GM23338 (cell line): ENCODE measurements around the gene S100P. TPM values are rescaled to one million over a fixed set of nuclear protein-coding genes. Genes with fewer than 3 reads are reported as not detected.

Experiments used
- ATAC-seq: fragments of 200-7000 bp; cut with Tn5 transposase; 3 replicates; pipeline ENCODE4 v1.9.1; 2020
- DNase-seq: peaks from one replicate; pipeline ENCODE4 v3.0.0-alpha.2; 2015; ENCODE audit warnings: low spot score
- H2AFZ ChIP-seq: fragments of 200-600 bp; sonication (generic); 2 replicates; pipeline ENCODE4 v1.8.0; 2016; ENCODE audit warnings: antibody characterized with exemption, mild to moderate bottlenecking, moderate library complexity
- H3F3A ChIP-seq: fragments of 200-600 bp; sonication (generic); replicated peaks from 2 replicates; pipeline ENCODE4 v1.8.0; 2017; ENCODE audit warnings: antibody characterized with exemption, mixed run types, low read depth
- H3K27ac ChIP-seq: fragments of 200-600 bp; sonication (generic); 2 replicates; pipeline ENCODE4 v1.6.1; 2016; ENCODE audit warnings: low read depth
- H3K27me3 ChIP-seq: fragments of 200-600 bp; sonication (generic); 2 replicates; pipeline ENCODE4 v1.8.0; 2016; ENCODE audit warnings: mild to moderate bottlenecking, mixed run types, moderate library complexity; ENCODE audit not compliant: insufficient read depth
- H3K36me3 ChIP-seq: fragments of 200-600 bp; sonication (generic); 2 replicates; pipeline ENCODE4 v1.8.0; 2016; ENCODE audit warnings: mild to moderate bottlenecking; ENCODE audit not compliant: insufficient read depth
- H3K4me1 ChIP-seq: fragments of 200-600 bp; sonication (generic); 2 replicates; pipeline ENCODE4 v1.8.0; 2016; ENCODE audit warnings: mild to moderate bottlenecking, moderate library complexity; ENCODE audit not compliant: insufficient read depth
- H3K4me2 ChIP-seq: fragments of 200-600 bp; sonication (generic); 2 replicates; pipeline ENCODE4 v1.7.1; 2017; ENCODE audit warnings: mixed run types
- H3K4me3 ChIP-seq: fragments of 200-600 bp; sonication (generic); 2 replicates; pipeline ENCODE4 v1.6.1; 2016; ENCODE audit warnings: mixed run types
- H3K79me2 ChIP-seq: fragments of 200-600 bp; sonication (generic); replicated peaks from 2 replicates; pipeline ENCODE4 v1.8.0; 2017; ENCODE audit warnings: mild to moderate bottlenecking; ENCODE audit not compliant: insufficient read depth
- H3K9me2 ChIP-seq: fragments of 200-600 bp; sonication (generic); 2 replicates; pipeline ENCODE4 v1.8.0; 2017; ENCODE audit not compliant: insufficient read depth
- H4K20me1 ChIP-seq: fragments of 200-600 bp; sonication (generic); replicated peaks from 2 replicates; pipeline ENCODE4 v1.8.0; 2017; ENCODE audit warnings: mild to moderate bottlenecking; ENCODE audit not compliant: insufficient read depth
- H3K27ac Mint-ChIP-seq: 2 replicates; pipeline ENCODE4 v1.8.0; 2020; ENCODE audit warnings: inconsistent platforms, mild to moderate bottlenecking, moderate library complexity, mixed read lengths
- H3K27me3 Mint-ChIP-seq: 3 replicates; pipeline ENCODE4 v1.8.0; 2022; ENCODE audit warnings: low read depth, mild to moderate bottlenecking, moderate library complexity, mixed read lengths, inconsistent platforms; ENCODE audit not compliant: insufficient read depth, poor library complexity
- H3K36me3 Mint-ChIP-seq: 3 replicates; pipeline ENCODE4 v1.8.0; 2021; ENCODE audit warnings: low read depth, mild to moderate bottlenecking, inconsistent platforms, moderate library complexity, mixed read lengths
- H3K4me1 Mint-ChIP-seq: 3 replicates; pipeline ENCODE4 v1.8.0; 2020; ENCODE audit warnings: mild to moderate bottlenecking, inconsistent platforms, mixed read lengths
- H3K4me3 Mint-ChIP-seq: 3 replicates; pipeline ENCODE4 v1.8.0; 2021; ENCODE audit warnings: moderate library complexity, mild to moderate bottlenecking, inconsistent platforms, mixed read lengths
- H3K9me3 Mint-ChIP-seq: 3 replicates; pipeline ENCODE4 v1.8.0; 2020; ENCODE audit warnings: moderate library complexity, mild to moderate bottlenecking, inconsistent platforms, mixed read lengths
- CREB1 ChIP-seq: fragments of 250-450 bp; sonication (Bioruptor Pico); IDR thresholded peaks from 2 replicates; pipeline ENCODE4 v1.5.0; 2020; ENCODE audit warnings: low read depth, mild to moderate bottlenecking, moderate library complexity
- EZH2 ChIP-seq: fragments of 200-600 bp; sonication (generic); IDR thresholded peaks from one replicate; pipeline ENCODE4 v1.8.0; 2017; ENCODE audit warnings: antibody characterized with exemption, mild to moderate bottlenecking, low read depth; ENCODE audit not compliant: unreplicated experiment
- EZH2phosphoT487 ChIP-seq: fragments of 200-600 bp; sonication (generic); IDR thresholded peaks from one replicate; pipeline ENCODE4 v1.8.1; 2018; ENCODE audit warnings: antibody characterized with exemption; ENCODE audit not compliant: unreplicated experiment
- JUNB ChIP-seq: IDR thresholded peaks from one replicate; pipeline ENCODE4 v1.6.1; 2016; ENCODE audit warnings: antibody characterized with exemption; ENCODE audit not compliant: unreplicated experiment
- NANOG ChIP-seq: IDR thresholded peaks from 2 replicates; pipeline ENCODE4 v1.6.1; 2016; ENCODE audit warnings: antibody characterized with exemption, borderline replicate concordance
- POLR2AphosphoS5 ChIP-seq: IDR thresholded peaks from 2 replicates; pipeline ENCODE4 v1.6.1; 2016; ENCODE audit warnings: antibody characterized with exemption, low read depth
- STAT1 ChIP-seq: IDR thresholded peaks from one replicate; pipeline ENCODE4 v1.6.1; 2016; ENCODE audit warnings: antibody characterized with exemption; ENCODE audit not compliant: unreplicated experiment
- ZNF114 ChIP-seq: fragments of 250-450 bp; sonication (Bioruptor Pico); IDR thresholded peaks from 2 replicates; pipeline ENCODE4 v1.5.0; 2020; ENCODE audit warnings: mild to moderate bottlenecking, moderate library complexity
- ZNF331 ChIP-seq: fragments of 250-450 bp; sonication (Bioruptor Pico); IDR thresholded peaks from 2 replicates; pipeline ENCODE4 v1.5.0; 2020; ENCODE audit warnings: low read depth, mild to moderate bottlenecking, moderate library complexity
- polyA plus RNA-seq: library from polyadenylated mRNA; unstranded; fragments of >200 nt; fragmentation: Nextera tagmentation; extraction: Ambion mirVana; gene quantifications from 2 replicates; pipeline ENCODE4 v1.2.1, GENCODE V29; 2016
- total RNA-seq: library from RNA; depleted of rRNA; stranded (reverse); fragments of >200 nt; shearing (Covaris generic); gene quantifications from 2 replicates; pipeline ENCODE4 v1.2.3, GENCODE V29; 2014
- TF ChIP-seq, protein P1 (sequence below): IDR thresholded peaks from 2 replicates; pipeline ENCODE4 v1.6.1; 2016; ENCODE audit warnings: antibody characterized with exemption
- TF ChIP-seq, protein P2 (sequence below): IDR thresholded peaks from one replicate; pipeline ENCODE4 v1.6.1; 2018; ENCODE audit warnings: antibody characterized with exemption; ENCODE audit not compliant: unreplicated experiment
- TF ChIP-seq, protein P3 (sequence below), 2 experiments: fragments of 200-600 bp in 1 of 2; sonication (generic) in 1 of 2; conservative IDR thresholded peaks; 2 replicates each; pipeline versions ENCODE4 v1.5.1 to v1.6.1; 2016 to 2017; ENCODE audit warnings: antibody characterized with exemption in 2 of 2, low read depth in 2 of 2, mild to moderate bottlenecking in 2 of 2, moderate library complexity in 1 of 2
- TF ChIP-seq, protein P4 (sequence below): fragments of 250-450 bp; sonication (Bioruptor Pico); IDR thresholded peaks from 2 replicates; pipeline ENCODE4 v1.5.0; 2020; ENCODE audit warnings: mild to moderate bottlenecking, moderate library complexity

Gene S100P
- total and polyA plus RNA-seq, 2 experiments from 2014 or later = 0.32 TPM; not detected in 1

DNA sequence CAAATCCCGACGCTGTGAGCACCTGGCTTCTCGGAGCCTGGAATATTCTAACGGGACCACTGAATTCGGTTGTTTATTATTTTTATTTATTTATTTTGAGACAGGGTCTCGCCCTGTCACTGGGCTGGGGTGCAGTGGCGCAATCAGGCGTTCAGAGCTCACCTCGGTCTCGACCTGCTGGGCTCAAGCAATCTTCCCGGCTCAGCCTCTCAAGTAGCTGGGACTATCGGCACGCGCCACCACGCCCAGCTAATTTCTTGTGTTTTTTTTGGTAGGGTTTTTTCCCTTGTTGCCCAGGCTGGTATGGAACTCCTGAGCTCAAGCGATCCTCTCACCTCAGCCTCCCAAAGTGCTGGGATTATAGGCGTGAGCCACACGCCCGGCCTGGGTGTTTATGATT, 21.5 kb upstream of the S100P start:
- Histone ChIP-seq H3K27ac (no peak overlapping the region), H3K27me3 (no peaks in the 10 kb centered on the region), H3K36me3 (peaks cover 5% of the 10 kb centered on the region; the same call in 1 of the 2 replicates), H4K20me1 (peaks cover 19% of the 10 kb centered on the region), H3F3A (no peaks in the 10 kb centered on the region), H3K4me2 (no peak overlapping the region), H3K4me1 (peaks cover 23% of the 10 kb centered on the region), H3K4me3 (no peak overlapping the region), H3K9me2 (no peaks in the 10 kb centered on the region), H2AFZ (no peak overlapping the region), H3K79me2 (peaks cover 24% of the 10 kb centered on the region)
- H3K27ac Mint-ChIP-seq = no peak overlapping the region
- DNase-seq (no peak), ATAC-seq (no peak)
- H3K27me3 Mint-ChIP-seq = peaks cover 19% of the 10 kb centered on the region
- H3K4me3 Mint-ChIP-seq = no peak overlapping the region
- H3K36me3 Mint-ChIP-seq = peaks cover 32% of the 10 kb centered on the region
- TF ChIP-seq JUNB = no peak
- TF ChIP-seq, protein P1, sequence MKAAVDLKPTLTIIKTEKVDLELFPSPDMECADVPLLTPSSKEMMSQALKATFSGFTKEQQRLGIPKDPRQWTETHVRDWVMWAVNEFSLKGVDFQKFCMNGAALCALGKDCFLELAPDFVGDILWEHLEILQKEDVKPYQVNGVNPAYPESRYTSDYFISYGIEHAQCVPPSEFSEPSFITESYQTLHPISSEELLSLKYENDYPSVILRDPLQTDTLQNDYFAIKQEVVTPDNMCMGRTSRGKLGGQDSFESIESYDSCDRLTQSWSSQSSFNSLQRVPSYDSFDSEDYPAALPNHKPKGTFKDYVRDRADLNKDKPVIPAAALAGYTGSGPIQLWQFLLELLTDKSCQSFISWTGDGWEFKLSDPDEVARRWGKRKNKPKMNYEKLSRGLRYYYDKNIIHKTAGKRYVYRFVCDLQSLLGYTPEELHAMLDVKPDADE = no peak
- TF ChIP-seq, protein P2, sequence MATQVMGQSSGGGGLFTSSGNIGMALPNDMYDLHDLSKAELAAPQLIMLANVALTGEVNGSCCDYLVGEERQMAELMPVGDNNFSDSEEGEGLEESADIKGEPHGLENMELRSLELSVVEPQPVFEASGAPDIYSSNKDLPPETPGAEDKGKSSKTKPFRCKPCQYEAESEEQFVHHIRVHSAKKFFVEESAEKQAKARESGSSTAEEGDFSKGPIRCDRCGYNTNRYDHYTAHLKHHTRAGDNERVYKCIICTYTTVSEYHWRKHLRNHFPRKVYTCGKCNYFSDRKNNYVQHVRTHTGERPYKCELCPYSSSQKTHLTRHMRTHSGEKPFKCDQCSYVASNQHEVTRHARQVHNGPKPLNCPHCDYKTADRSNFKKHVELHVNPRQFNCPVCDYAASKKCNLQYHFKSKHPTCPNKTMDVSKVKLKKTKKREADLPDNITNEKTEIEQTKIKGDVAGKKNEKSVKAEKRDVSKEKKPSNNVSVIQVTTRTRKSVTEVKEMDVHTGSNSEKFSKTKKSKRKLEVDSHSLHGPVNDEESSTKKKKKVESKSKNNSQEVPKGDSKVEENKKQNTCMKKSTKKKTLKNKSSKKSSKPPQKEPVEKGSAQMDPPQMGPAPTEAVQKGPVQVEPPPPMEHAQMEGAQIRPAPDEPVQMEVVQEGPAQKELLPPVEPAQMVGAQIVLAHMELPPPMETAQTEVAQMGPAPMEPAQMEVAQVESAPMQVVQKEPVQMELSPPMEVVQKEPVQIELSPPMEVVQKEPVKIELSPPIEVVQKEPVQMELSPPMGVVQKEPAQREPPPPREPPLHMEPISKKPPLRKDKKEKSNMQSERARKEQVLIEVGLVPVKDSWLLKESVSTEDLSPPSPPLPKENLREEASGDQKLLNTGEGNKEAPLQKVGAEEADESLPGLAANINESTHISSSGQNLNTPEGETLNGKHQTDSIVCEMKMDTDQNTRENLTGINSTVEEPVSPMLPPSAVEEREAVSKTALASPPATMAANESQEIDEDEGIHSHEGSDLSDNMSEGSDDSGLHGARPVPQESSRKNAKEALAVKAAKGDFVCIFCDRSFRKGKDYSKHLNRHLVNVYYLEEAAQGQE = no peak
- TF ChIP-seq, protein P3, sequence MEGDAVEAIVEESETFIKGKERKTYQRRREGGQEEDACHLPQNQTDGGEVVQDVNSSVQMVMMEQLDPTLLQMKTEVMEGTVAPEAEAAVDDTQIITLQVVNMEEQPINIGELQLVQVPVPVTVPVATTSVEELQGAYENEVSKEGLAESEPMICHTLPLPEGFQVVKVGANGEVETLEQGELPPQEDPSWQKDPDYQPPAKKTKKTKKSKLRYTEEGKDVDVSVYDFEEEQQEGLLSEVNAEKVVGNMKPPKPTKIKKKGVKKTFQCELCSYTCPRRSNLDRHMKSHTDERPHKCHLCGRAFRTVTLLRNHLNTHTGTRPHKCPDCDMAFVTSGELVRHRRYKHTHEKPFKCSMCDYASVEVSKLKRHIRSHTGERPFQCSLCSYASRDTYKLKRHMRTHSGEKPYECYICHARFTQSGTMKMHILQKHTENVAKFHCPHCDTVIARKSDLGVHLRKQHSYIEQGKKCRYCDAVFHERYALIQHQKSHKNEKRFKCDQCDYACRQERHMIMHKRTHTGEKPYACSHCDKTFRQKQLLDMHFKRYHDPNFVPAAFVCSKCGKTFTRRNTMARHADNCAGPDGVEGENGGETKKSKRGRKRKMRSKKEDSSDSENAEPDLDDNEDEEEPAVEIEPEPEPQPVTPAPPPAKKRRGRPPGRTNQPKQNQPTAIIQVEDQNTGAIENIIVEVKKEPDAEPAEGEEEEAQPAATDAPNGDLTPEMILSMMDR (conservative IDR thresholded peaks at IDR 0.05; ENCODE audit: low read depth in 2 of 2) = no peak
- TF ChIP-seq ZNF114 (CRISPR knock-in tag) = no peak
- no peak for TF ChIP-seq CREB1 (CRISPR knock-in tag)
- no peak for TF ChIP-seq EZH2phosphoT487
- no peak for TF ChIP-seq ZNF331 (CRISPR knock-in tag)
- no peak for TF ChIP-seq NANOG
- no peak for TF ChIP-seq EZH2
- TF ChIP-seq, protein P4, sequence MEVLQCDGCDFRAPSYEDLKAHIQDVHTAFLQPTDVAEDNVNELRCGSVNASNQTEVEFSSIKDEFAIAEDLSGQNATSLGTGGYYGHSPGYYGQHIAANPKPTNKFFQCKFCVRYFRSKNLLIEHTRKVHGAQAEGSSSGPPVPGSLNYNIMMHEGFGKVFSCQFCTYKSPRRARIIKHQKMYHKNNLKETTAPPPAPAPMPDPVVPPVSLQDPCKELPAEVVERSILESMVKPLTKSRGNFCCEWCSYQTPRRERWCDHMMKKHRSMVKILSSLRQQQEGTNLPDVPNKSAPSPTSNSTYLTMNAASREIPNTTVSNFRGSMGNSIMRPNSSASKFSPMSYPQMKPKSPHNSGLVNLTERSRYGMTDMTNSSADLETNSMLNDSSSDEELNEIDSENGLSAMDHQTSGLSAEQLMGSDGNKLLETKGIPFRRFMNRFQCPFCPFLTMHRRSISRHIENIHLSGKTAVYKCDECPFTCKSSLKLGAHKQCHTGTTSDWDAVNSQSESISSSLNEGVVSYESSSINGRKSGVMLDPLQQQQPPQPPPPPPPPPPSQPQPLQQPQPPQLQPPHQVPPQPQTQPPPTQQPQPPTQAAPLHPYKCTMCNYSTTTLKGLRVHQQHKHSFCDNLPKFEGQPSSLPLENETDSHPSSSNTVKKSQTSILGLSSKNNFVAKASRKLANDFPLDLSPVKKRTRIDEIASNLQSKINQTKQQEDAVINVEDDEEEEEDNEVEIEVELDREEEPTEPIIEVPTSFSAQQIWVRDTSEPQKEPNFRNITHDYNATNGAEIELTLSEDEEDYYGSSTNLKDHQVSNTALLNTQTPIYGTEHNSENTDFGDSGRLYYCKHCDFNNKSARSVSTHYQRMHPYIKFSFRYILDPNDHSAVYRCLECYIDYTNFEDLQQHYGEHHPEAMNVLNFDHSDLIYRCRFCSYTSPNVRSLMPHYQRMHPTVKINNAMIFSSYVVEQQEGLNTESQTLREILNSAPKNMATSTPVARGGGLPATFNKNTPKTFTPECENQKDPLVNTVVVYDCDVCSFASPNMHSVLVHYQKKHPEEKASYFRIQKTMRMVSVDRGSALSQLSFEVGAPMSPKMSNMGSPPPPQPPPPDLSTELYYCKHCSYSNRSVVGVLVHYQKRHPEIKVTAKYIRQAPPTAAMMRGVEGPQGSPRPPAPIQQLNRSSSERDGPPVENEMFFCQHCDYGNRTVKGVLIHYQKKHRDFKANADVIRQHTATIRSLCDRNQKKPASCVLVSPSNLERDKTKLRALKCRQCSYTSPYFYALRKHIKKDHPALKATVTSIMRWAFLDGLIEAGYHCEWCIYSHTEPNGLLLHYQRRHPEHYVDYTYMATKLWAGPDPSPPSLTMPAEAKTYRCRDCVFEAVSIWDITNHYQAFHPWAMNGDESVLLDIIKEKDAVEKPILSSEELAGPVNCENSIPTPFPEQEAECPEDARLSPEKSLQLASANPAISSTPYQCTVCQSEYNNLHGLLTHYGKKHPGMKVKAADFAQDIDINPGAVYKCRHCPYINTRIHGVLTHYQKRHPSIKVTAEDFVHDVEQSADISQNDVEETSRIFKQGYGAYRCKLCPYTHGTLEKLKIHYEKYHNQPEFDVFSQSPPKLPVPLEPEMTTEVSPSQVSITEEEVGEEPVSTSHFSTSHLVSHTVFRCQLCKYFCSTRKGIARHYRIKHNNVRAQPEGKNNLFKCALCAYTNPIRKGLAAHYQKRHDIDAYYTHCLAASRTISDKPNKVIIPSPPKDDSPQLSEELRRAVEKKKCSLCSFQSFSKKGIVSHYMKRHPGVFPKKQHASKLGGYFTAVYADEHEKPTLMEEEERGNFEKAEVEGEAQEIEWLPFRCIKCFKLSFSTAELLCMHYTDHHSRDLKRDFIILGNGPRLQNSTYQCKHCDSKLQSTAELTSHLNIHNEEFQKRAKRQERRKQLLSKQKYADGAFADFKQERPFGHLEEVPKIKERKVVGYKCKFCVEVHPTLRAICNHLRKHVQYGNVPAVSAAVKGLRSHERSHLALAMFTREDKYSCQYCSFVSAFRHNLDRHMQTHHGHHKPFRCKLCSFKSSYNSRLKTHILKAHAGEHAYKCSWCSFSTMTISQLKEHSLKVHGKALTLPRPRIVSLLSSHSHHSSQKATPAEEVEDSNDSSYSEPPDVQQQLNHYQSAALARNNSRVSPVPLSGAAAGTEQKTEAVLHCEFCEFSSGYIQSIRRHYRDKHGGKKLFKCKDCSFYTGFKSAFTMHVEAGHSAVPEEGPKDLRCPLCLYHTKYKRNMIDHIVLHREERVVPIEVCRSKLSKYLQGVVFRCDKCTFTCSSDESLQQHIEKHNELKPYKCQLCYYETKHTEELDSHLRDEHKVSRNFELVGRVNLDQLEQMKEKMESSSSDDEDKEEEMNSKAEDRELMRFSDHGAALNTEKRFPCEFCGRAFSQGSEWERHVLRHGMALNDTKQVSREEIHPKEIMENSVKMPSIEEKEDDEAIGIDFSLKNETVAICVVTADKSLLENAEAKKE (CRISPR knock-in tag) = no peak
- TF ChIP-seq POLR2AphosphoS5 = no peak
- no peak for TF ChIP-seq STAT1
- H3K9me3 Mint-ChIP-seq = peaks cover 5% of the 10 kb centered on the region; the same call in 2 of the 3 replicates
- peaks cover 31% of the 10 kb centered on the region for H3K4me1 Mint-ChIP-seq
